Keratinocyte (primary cell): ENCODE measurements around the gene SNX8.

Source experiments
- EZH2 ChIP-seq: IDR thresholded peaks from one replicate; pipeline ENCODE4 v1.6.1; 2012; ENCODE audit warnings: inconsistent platforms, mild to moderate bottlenecking, low read length, moderate library complexity
- TF ChIP-seq, protein P1 (sequence below), 3 experiments: IDR thresholded peaks in 1 of 3; conservative IDR thresholded peaks in 1 of 3; optimal IDR thresholded peaks in 1 of 3; 2 replicates in 2 of 3; 3 replicates in 1 of 3; pipeline versions ENCODE3 to v1.5.1; 2011; ENCODE audit warnings: low read length in 3 of 3, mild to moderate bottlenecking in 3 of 3, moderate library complexity in 2 of 3, control low read depth in 1 of 3, inconsistent platforms in 1 of 3; ENCODE audit not compliant: insufficient read depth in 2 of 3; ENCODE audit errors: extremely low read depth in 1 of 3

DNA sequence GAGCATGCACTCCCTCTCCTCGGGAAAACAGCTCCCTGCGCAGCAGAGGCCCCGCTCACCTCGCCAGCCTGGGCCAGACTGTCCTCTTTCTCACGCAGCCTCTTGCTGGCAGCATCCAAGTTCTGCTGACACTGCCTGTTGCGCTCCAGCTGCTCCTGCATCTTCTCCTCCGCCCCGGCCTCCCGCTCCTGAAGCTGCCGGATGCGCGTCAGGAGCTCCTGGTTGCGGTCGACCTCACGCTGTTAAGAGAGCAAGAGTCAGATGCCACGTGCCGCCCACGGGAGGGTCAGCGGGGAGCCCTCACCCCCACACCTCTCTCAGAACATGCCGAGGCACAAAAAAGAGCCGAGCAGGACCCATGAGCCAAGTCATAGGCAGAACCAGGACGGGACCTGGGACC is 91.7 kb downstream of the SNX8 start:
- TF ChIP-seq, protein P1, sequence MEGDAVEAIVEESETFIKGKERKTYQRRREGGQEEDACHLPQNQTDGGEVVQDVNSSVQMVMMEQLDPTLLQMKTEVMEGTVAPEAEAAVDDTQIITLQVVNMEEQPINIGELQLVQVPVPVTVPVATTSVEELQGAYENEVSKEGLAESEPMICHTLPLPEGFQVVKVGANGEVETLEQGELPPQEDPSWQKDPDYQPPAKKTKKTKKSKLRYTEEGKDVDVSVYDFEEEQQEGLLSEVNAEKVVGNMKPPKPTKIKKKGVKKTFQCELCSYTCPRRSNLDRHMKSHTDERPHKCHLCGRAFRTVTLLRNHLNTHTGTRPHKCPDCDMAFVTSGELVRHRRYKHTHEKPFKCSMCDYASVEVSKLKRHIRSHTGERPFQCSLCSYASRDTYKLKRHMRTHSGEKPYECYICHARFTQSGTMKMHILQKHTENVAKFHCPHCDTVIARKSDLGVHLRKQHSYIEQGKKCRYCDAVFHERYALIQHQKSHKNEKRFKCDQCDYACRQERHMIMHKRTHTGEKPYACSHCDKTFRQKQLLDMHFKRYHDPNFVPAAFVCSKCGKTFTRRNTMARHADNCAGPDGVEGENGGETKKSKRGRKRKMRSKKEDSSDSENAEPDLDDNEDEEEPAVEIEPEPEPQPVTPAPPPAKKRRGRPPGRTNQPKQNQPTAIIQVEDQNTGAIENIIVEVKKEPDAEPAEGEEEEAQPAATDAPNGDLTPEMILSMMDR (optimal IDR thresholded peaks at IDR 0.05 in 1 of 3, IDR thresholded peaks at IDR 0.05 in 1 of 3, conservative IDR thresholded peaks at IDR 0.05 in 1 of 3; ENCODE audit: extremely low read depth in 1 of 3, insufficient read depth in 2 of 3, low read length in 3 of 3): no peak
- TF ChIP-seq EZH2: no peak
